GM23338 (cell line): ENCODE measurements around the gene SAFB. TPM values are rescaled to one million over a fixed set of nuclear protein-coding genes. Genes with fewer than 3 reads are reported as not detected.

Source experiments
- ATAC-seq: fragments of 200-7000 bp; cut with Tn5 transposase; 3 replicates; pipeline ENCODE4 v1.9.1; 2020
- DNase-seq: peaks from one replicate; pipeline ENCODE4 v3.0.0-alpha.2; 2015; ENCODE audit warnings: low spot score
- H2AFZ ChIP-seq: fragments of 200-600 bp; sonication (generic); 2 replicates; pipeline ENCODE4 v1.8.0; 2016; ENCODE audit warnings: antibody characterized with exemption, mild to moderate bottlenecking, moderate library complexity
- H3F3A ChIP-seq: fragments of 200-600 bp; sonication (generic); replicated peaks from 2 replicates; pipeline ENCODE4 v1.8.0; 2017; ENCODE audit warnings: antibody characterized with exemption, mixed run types, low read depth
- H3K27ac ChIP-seq: fragments of 200-600 bp; sonication (generic); 2 replicates; pipeline ENCODE4 v1.6.1; 2016; ENCODE audit warnings: low read depth
- H3K27me3 ChIP-seq: fragments of 200-600 bp; sonication (generic); 2 replicates; pipeline ENCODE4 v1.8.0; 2016; ENCODE audit warnings: mild to moderate bottlenecking, mixed run types, moderate library complexity; ENCODE audit not compliant: insufficient read depth
- H3K36me3 ChIP-seq: fragments of 200-600 bp; sonication (generic); 2 replicates; pipeline ENCODE4 v1.8.0; 2016; ENCODE audit warnings: mild to moderate bottlenecking; ENCODE audit not compliant: insufficient read depth
- H3K4me1 ChIP-seq: fragments of 200-600 bp; sonication (generic); 2 replicates; pipeline ENCODE4 v1.8.0; 2016; ENCODE audit warnings: mild to moderate bottlenecking, moderate library complexity; ENCODE audit not compliant: insufficient read depth
- H3K4me2 ChIP-seq: fragments of 200-600 bp; sonication (generic); 2 replicates; pipeline ENCODE4 v1.7.1; 2017; ENCODE audit warnings: mixed run types
- H3K4me3 ChIP-seq: fragments of 200-600 bp; sonication (generic); 2 replicates; pipeline ENCODE4 v1.6.1; 2016; ENCODE audit warnings: mixed run types
- H3K79me2 ChIP-seq: fragments of 200-600 bp; sonication (generic); replicated peaks from 2 replicates; pipeline ENCODE4 v1.8.0; 2017; ENCODE audit warnings: mild to moderate bottlenecking; ENCODE audit not compliant: insufficient read depth
- H3K9me2 ChIP-seq: fragments of 200-600 bp; sonication (generic); 2 replicates; pipeline ENCODE4 v1.8.0; 2017; ENCODE audit not compliant: insufficient read depth
- H4K20me1 ChIP-seq: fragments of 200-600 bp; sonication (generic); replicated peaks from 2 replicates; pipeline ENCODE4 v1.8.0; 2017; ENCODE audit warnings: mild to moderate bottlenecking; ENCODE audit not compliant: insufficient read depth
- H3K27ac Mint-ChIP-seq: 2 replicates; pipeline ENCODE4 v1.8.0; 2020; ENCODE audit warnings: inconsistent platforms, mild to moderate bottlenecking, moderate library complexity, mixed read lengths
- H3K27me3 Mint-ChIP-seq: 3 replicates; pipeline ENCODE4 v1.8.0; 2022; ENCODE audit warnings: low read depth, mild to moderate bottlenecking, moderate library complexity, mixed read lengths, inconsistent platforms; ENCODE audit not compliant: insufficient read depth, poor library complexity
- H3K36me3 Mint-ChIP-seq: 3 replicates; pipeline ENCODE4 v1.8.0; 2021; ENCODE audit warnings: low read depth, mild to moderate bottlenecking, inconsistent platforms, moderate library complexity, mixed read lengths
- H3K4me1 Mint-ChIP-seq: 3 replicates; pipeline ENCODE4 v1.8.0; 2020; ENCODE audit warnings: mild to moderate bottlenecking, inconsistent platforms, mixed read lengths
- H3K4me3 Mint-ChIP-seq: 3 replicates; pipeline ENCODE4 v1.8.0; 2021; ENCODE audit warnings: moderate library complexity, mild to moderate bottlenecking, inconsistent platforms, mixed read lengths
- H3K9me3 Mint-ChIP-seq: 3 replicates; pipeline ENCODE4 v1.8.0; 2020; ENCODE audit warnings: moderate library complexity, mild to moderate bottlenecking, inconsistent platforms, mixed read lengths
- CREB1 ChIP-seq: fragments of 250-450 bp; sonication (Bioruptor Pico); IDR thresholded peaks from 2 replicates; pipeline ENCODE4 v1.5.0; 2020; ENCODE audit warnings: low read depth, mild to moderate bottlenecking, moderate library complexity
- CTCF ChIP-seq, 2 experiments: fragments of 200-600 bp in 1 of 2; sonication (generic) in 1 of 2; conservative IDR thresholded peaks; 2 replicates each; pipeline versions ENCODE4 v1.5.1 to v1.6.1; 2016 to 2017; ENCODE audit warnings: antibody characterized with exemption in 2 of 2, low read depth in 2 of 2, mild to moderate bottlenecking in 2 of 2, moderate library complexity in 1 of 2
- EZH2 ChIP-seq: fragments of 200-600 bp; sonication (generic); IDR thresholded peaks from one replicate; pipeline ENCODE4 v1.8.0; 2017; ENCODE audit warnings: antibody characterized with exemption, mild to moderate bottlenecking, low read depth; ENCODE audit not compliant: unreplicated experiment
- EZH2phosphoT487 ChIP-seq: fragments of 200-600 bp; sonication (generic); IDR thresholded peaks from one replicate; pipeline ENCODE4 v1.8.1; 2018; ENCODE audit warnings: antibody characterized with exemption; ENCODE audit not compliant: unreplicated experiment
- JUNB ChIP-seq: IDR thresholded peaks from one replicate; pipeline ENCODE4 v1.6.1; 2016; ENCODE audit warnings: antibody characterized with exemption; ENCODE audit not compliant: unreplicated experiment
- POLR2AphosphoS5 ChIP-seq: IDR thresholded peaks from 2 replicates; pipeline ENCODE4 v1.6.1; 2016; ENCODE audit warnings: antibody characterized with exemption, low read depth
- REST ChIP-seq: IDR thresholded peaks from one replicate; pipeline ENCODE4 v1.6.1; 2018; ENCODE audit warnings: antibody characterized with exemption; ENCODE audit not compliant: unreplicated experiment
- ZNF114 ChIP-seq: fragments of 250-450 bp; sonication (Bioruptor Pico); IDR thresholded peaks from 2 replicates; pipeline ENCODE4 v1.5.0; 2020; ENCODE audit warnings: mild to moderate bottlenecking, moderate library complexity
- ZNF331 ChIP-seq: fragments of 250-450 bp; sonication (Bioruptor Pico); IDR thresholded peaks from 2 replicates; pipeline ENCODE4 v1.5.0; 2020; ENCODE audit warnings: low read depth, mild to moderate bottlenecking, moderate library complexity
- polyA plus RNA-seq: library from polyadenylated mRNA; unstranded; fragments of >200 nt; fragmentation: Nextera tagmentation; extraction: Ambion mirVana; gene quantifications from 2 replicates; pipeline ENCODE4 v1.2.1, GENCODE V29; 2016
- total RNA-seq: library from RNA; depleted of rRNA; stranded (reverse); fragments of >200 nt; shearing (Covaris generic); gene quantifications from 2 replicates; pipeline ENCODE4 v1.2.3, GENCODE V29; 2014

Gene SAFB
- total and polyA plus RNA-seq, 2 experiments from 2014 or later, result 85.2 to 109 TPM

GRCh38 chr19:5605362-5605761, 17.5 kb upstream of the SAFB start:
- H3K27ac Mint-ChIP-seq, result no peak overlapping the region
- peaks cover 88% of the 10 kb centered on the region for H3K36me3 Mint-ChIP-seq

GRCh38 chr19:5607318-5608275, 15.3 kb upstream of the SAFB start:
- H3K27ac ChIP-seq, result no peak overlapping the region
- H4K20me1 ChIP-seq, result peaks cover 24% of the 10 kb centered on the region
- H3F3A ChIP-seq, result 0 out of 2 replicates have a peak, but pooled peaks cover 4% of the 10 kb centered on the region
- H3K4me2 ChIP-seq, result no peak overlapping the region
- H2AFZ ChIP-seq, result no peak overlapping the region
- H3K27ac Mint-ChIP-seq, result no peak overlapping the region
- ATAC-seq (no peak), DNase-seq (no peak)
- peaks cover 44% of the 10 kb centered on the region for H3K79me2 ChIP-seq
- H3K4me1 ChIP-seq, result no peaks in the 10 kb centered on the region
- no peak overlapping the region for H3K4me3 Mint-ChIP-seq
- no peaks in the 10 kb centered on the region for H3K9me2 ChIP-seq
- peaks cover 59% of the 10 kb centered on the region for H3K36me3 ChIP-seq
- H3K4me1 Mint-ChIP-seq, result no peaks in the 10 kb centered on the region
- H3K36me3 Mint-ChIP-seq, result peaks cover 88% of the 10 kb centered on the region
- H3K4me3 ChIP-seq, result no peak overlapping the region
- H3K27me3 Mint-ChIP-seq, result no peaks in the 10 kb centered on the region
- no peaks in the 10 kb centered on the region for H3K27me3 ChIP-seq
- TF ChIP-seq ZNF331, result no peak
- no peak for TF ChIP-seq ZNF114
- TF ChIP-seq CREB1 (CRISPR knock-in tag), result no peak
- TF ChIP-seq JUNB, result no peak
- H3K9me3 Mint-ChIP-seq, result no peaks in the 10 kb centered on the region

More at GRCh38 chr19:5605362-5605761, 17.5 kb upstream of the SAFB start:
- Histone ChIP-seq H3K27me3 (no peaks in the 10 kb centered on the region), H3K4me2 (no peak overlapping the region), H4K20me1 (peaks cover 37% of the 10 kb centered on the region), H3K4me1 (no peaks in the 10 kb centered on the region), H3K36me3 (peaks cover 53% of the 10 kb centered on the region), H3K27ac (no peak overlapping the region), H3F3A (0 out of 2 replicates have a peak, but pooled peaks cover 4% of the 10 kb centered on the region), H3K4me3 (no peak overlapping the region), H3K79me2 (peaks cover 43% of the 10 kb centered on the region), H3K9me2 (no peaks in the 10 kb centered on the region), H2AFZ (no peak overlapping the region)
- H3K9me3 Mint-ChIP-seq, result no peaks in the 10 kb centered on the region
- no peak for ATAC-seq
- TF ChIP-seq EZH2phosphoT487 (no peak), CTCF (conservative IDR thresholded peaks at IDR 0.05; ENCODE audit: low read depth in 2 of 2) (no peak), ZNF331 (no peak), POLR2AphosphoS5 (no peak), JUNB (no peak), CREB1 (CRISPR knock-in tag) (no peak)
- H3K4me1 Mint-ChIP-seq, result no peaks in the 10 kb centered on the region
- H3K4me3 Mint-ChIP-seq, result no peak overlapping the region
- H3K27me3 Mint-ChIP-seq, result peaks cover 3% of the 10 kb centered on the region
- no peak for DNase-seq

- Histone ChIP-seq H3K4me3 (no peak overlapping the region), H3K79me2 (peaks cover 44% of the 10 kb centered on the region), H3K4me1 (no peaks in the 10 kb centered on the region), H3K4me2 (no peak overlapping the region), H3K27me3 (no peaks in the 10 kb centered on the region), H2AFZ (no peak overlapping the region), H3F3A (0 out of 2 replicates have a peak, but pooled peaks cover 4% of the 10 kb centered on the region), H3K36me3 (peaks cover 66% of the 10 kb centered on the region), H3K27ac (no peak overlapping the region), H3K9me2 (no peaks in the 10 kb centered on the region), H4K20me1 (peaks cover 30% of the 10 kb centered on the region)
- no peak overlapping the region for H3K27ac Mint-ChIP-seq
- DNase-seq, result no peak
- ATAC-seq, result no peak
- no peaks in the 10 kb centered on the region for H3K9me3 Mint-ChIP-seq
- peaks cover 92% of the 10 kb centered on the region for H3K36me3 Mint-ChIP-seq
- H3K4me3 Mint-ChIP-seq, result no peak overlapping the region
- no peaks in the 10 kb centered on the region for H3K27me3 Mint-ChIP-seq
- H3K4me1 Mint-ChIP-seq, result no peaks in the 10 kb centered on the region
- TF ChIP-seq CREB1 (CRISPR knock-in tag) (no peak), REST (no peak), EZH2 (no peak), POLR2AphosphoS5 (no peak), ZNF331 (no peak), JUNB (no peak)
These were observed 14.6 kb upstream of the SAFB start for GRCh38 chr19:5608291-5608690.
